Measurements from ENCODE around the gene DYRK2.

DNA sequence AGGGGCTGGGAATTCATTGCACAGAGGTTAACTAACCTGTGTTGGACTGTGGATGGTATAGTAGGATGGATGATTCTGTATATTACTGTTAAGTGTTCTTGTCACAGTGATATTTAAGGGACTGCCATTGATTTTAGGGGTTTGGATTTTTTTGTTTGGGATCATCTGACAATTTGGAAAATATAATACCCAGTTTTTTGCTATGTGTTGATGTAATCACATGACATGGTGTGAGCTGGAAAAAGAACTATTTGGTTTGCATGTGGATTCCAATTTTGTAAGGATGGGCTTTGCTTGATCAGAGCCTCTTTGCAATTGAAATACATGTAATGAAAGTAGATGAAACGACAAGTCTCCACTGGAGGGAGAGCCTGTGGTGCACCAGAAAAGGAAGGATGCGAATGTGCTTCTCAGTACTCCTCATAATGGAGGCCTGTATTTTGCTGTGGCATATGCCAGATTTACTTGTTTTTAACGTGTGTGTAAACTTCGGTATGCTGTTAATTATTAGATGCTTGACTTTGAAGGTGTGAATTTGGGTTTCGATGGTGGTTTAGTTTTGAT is 2.7 kb downstream of the DYRK2 start:
- TF ChIP-seq, protein P1, sequence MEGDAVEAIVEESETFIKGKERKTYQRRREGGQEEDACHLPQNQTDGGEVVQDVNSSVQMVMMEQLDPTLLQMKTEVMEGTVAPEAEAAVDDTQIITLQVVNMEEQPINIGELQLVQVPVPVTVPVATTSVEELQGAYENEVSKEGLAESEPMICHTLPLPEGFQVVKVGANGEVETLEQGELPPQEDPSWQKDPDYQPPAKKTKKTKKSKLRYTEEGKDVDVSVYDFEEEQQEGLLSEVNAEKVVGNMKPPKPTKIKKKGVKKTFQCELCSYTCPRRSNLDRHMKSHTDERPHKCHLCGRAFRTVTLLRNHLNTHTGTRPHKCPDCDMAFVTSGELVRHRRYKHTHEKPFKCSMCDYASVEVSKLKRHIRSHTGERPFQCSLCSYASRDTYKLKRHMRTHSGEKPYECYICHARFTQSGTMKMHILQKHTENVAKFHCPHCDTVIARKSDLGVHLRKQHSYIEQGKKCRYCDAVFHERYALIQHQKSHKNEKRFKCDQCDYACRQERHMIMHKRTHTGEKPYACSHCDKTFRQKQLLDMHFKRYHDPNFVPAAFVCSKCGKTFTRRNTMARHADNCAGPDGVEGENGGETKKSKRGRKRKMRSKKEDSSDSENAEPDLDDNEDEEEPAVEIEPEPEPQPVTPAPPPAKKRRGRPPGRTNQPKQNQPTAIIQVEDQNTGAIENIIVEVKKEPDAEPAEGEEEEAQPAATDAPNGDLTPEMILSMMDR (IDR thresholded peaks at IDR 0.05), result peak; percentile 19 to 41 (median 30)
- TF ChIP-seq POLR2A (IDR thresholded peaks at IDR 0.05), result no peak
- no peak for TF ChIP-seq POLR2AphosphoS5 (IDR thresholded peaks at IDR 0.05)
- no peak for TF ChIP-seq EP300 (IDR thresholded peaks at IDR 0.05; ENCODE audit: low read depth)

Measured in transverse colon (tissue), 4 donors.